Stimulated activated CD8-positive, alpha-beta memory T cell treated with anti-CD3 and anti-CD28 coated beads, Interleukin-2, amount 100 ng/mL, for 1 hour (primary cell): ENCODE data around the gene PALLD.
A peak's percentile ranks its signal among the peaks of the same experiment; 100 is the strongest.

Source experiments
- DNase-seq, 2 donors: peaks; one replicate each; pipeline ENCODE4 v3.0.0-alpha.2; 2020; ENCODE audit warnings: low read depth in 2 of 2

Gene PALLD

GRCh38 chr4:168877511-168878491 lies 380.9 kb downstream of the PALLD start:
- peak in 1 of 2 donors; percentile 1 for DNase-seq

- DNase-seq = no peak
Measured at GRCh38 chr4:168878623-168879022, 381.8 kb downstream of the PALLD start.

- DNase-seq = no peak
Measured at GRCh38 chr4:168879188-168879587, 382.3 kb downstream of the PALLD start.

- DNase-seq = no peak
Measured at GRCh38 chr4:168880072-168880675, 383.3 kb downstream of the PALLD start.

DNA sequence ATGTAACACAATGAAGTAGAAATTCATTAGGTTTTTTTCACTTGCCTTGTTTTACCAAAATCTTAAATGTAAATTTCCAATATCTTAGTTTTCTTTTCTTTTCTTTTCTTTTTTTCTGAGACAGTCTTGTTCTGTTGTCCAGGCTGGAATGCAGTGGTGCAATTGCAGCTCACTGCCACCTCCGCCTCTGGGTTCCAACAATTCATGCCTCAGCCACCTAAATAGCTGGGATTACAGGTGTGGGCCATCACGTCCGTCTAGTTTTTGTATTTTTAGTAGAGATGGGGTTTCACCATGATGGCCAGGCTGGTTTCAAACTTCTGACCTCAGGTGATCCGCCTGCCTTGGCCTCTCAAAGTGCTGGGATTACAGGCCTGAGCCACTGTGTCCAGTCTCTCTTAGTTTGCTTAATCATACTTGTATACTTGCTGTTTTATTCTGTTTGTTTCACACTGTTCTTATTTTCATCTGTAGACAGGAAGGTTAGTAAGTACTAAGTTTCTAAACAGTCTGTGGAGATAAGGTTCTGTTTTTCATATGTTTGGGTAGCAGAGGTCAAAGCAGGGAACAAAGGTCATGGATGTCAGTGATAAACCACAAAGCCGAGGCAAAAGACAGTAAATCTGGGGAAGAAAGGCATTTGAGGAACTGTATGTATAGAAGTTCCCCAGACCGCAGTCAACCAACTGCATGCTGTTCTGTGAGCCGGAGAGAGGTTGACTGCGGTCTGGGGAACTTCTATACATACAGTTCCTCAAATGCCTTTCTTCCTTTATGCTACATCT lies 384.2 kb downstream of the PALLD start:
- DNase-seq = no peak

GRCh38 chr4:168881781-168882420 lies 385.0 kb downstream of the PALLD start:
- no peak for DNase-seq

GRCh38 chr4:168882650-168883233 lies 385.9 kb downstream of the PALLD start:
- no peak for DNase-seq

DNA sequence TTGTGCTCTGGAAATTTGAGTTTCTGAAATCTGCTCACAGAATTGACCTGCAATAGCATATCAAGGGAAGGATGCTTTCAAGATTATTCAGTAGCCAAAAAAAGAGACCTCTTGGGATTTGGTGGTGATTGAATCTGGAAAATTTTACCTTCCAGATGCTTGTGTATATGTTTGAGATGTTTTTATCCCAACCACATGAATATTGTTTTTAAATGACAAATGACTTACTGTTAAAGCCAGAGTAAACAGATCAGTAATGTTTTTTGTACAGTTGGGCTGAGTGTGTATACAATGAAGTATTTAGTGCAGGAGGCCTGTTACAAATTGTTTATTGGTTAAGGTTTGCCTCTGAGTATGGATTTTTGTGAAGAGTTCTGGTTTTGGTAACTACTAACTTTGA lies 386.7 kb downstream of the PALLD start:
- DNase-seq = no peak

- DNase-seq = no peak
Measured at GRCh38 chr4:168884251-168885124, 387.6 kb downstream of the PALLD start.

DNA sequence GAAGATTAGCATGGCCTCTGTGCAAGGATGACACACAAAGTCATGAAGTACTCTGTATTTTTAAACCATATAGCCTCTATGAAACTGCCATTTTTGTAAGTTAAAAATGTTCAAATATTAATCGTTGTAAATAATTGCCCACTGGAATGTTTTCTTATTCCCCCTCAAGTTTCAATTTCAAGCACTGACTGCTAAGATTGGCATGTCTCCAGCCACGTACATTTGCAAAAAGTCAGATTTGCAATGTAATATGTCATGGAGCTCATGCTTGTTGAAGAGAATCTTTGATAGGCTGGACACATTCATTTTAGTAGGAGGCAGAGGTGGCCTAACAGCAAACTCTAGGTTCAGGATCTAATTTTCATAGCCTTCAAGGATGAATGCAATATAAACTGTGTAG lies 388.5 kb downstream of the PALLD start:
- DNase-seq = no peak

GRCh38 chr4:168886351-168886750 lies 389.5 kb downstream of the PALLD start:
- no peak for DNase-seq

GRCh38 chr4:168887809-168888208 lies 391.0 kb downstream of the PALLD start:
- no peak for DNase-seq

- DNase-seq = no peak
Measured at GRCh38 chr4:168888715-168889215, 391.9 kb downstream of the PALLD start.

- no peak for DNase-seq
Measured at GRCh38 chr4:168891086-168891485, 394.2 kb downstream of the PALLD start.

- no peak for DNase-seq
Measured at GRCh38 chr4:168891688-168892087, 394.8 kb downstream of the PALLD start.

DNA sequence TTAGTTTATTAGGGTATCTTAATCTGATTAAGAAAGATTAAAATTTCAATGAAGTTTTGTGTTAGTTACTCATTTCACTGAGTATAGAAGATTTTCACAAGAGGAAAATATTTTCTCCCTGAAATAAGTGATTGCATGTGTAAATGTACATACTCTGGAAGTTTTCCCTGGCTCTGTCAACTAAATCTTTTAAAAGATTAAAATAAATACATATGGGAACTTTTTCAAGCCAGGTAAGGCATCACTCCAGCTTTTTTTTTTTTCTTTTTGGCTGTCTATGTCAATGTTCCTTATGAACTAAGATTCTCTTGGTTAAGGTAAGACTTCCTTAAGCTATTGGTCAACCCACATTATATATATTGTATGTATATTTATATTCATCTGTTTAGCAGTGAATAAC lies 395.6 kb downstream of the PALLD start:
- no peak for DNase-seq

- DNase-seq = no peak
Measured at GRCh38 chr4:168893205-168893604, 396.4 kb downstream of the PALLD start.

DNA sequence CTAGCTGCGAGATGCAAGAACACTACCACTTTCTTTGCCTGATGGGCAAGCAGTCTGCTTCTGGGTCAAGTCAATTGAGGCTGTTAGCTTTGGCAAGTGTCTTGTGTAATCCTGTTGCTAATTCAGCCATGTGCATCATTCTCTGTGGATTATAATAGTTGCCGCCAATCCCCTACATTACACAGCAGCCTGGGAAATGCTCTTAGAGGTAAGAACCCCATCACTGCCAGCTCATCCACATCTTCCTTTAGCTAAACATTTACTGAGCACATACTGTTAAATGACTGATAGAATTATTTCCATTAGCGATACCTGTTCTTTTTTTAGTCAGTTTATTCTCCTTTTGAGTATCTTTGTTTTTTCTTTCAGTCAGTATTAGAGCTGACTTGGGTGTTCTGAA lies 397.0 kb downstream of the PALLD start:
- DNase-seq = no peak

GRCh38 chr4:168900080-168900479 lies 403.2 kb downstream of the PALLD start:
- no peak for DNase-seq

DNA sequence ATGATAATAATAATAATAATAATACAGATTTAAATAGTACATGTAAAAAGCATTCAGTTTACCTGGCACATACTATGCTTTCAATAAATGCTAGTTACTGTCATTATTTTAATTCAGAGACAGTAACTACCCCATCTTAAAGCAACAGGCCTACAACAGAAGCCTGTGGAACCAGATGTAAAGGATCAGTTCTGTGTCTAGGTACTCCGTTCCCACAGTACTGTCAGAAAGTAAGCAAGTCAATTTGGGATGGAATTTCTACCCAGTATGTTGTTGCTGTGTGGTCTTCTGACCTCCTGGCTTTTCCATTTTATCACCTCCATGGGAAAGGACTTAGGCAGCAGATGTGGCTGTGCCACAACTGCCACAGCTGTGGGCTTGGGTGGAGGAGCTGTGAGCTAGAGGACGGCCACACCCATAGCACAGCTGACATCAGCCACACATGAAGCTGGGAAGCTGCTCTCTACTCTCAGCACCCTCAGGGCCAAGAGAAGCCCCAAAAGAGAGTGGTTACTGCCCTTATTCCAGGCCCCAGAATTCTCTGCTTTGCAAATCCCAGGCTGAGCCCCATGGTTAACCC lies 410.4 kb downstream of the PALLD start:
- DNase-seq = no peak
